Kidney epithelial cell (primary cell): ENCODE measurements around the gene RAB11FIP4. TPM values are rescaled to one million over a fixed set of nuclear protein-coding genes. Genes with fewer than 3 reads are reported as not detected.

ENCODE experiments used
- DNase-seq: peaks from one replicate; pipeline ENCODE4 v3.0.0-alpha.2; 2010; ENCODE audit warnings: low read depth
- H3K27me3 ChIP-seq: 2 replicates; pipeline ENCODE4 v1.6.0; 2011; ENCODE audit warnings: low read length; ENCODE audit not compliant: control insufficient read depth, insufficient read depth
- H3K36me3 ChIP-seq: 2 replicates; pipeline ENCODE4 v1.5.1; 2011; ENCODE audit warnings: low read length; ENCODE audit not compliant: control insufficient read depth, insufficient read depth
- H3K4me3 ChIP-seq: 2 replicates; pipeline ENCODE4 v1.5.1; 2011; ENCODE audit warnings: low read depth, mild to moderate bottlenecking, control low read depth, low read length
- total RNA-seq: library from RNA; depleted of rRNA; stranded (reverse); fragments of >200 nt; gene quantifications from 2 replicates; pipeline ENCODE4 v1.2.3, GENCODE V29; 2015
- TF ChIP-seq, protein P1 (sequence below): IDR thresholded peaks from 2 replicates; pipeline ENCODE4 v1.5.1; 2011; ENCODE audit warnings: mild to moderate bottlenecking, moderate library complexity, low read length, control low read depth, inconsistent platforms; ENCODE audit not compliant: insufficient read depth, poor library complexity, severe bottlenecking

RAB11FIP4 gene
- total RNA-seq, 1 donor from 2014 or later, result 26.5 TPM

DNA sequence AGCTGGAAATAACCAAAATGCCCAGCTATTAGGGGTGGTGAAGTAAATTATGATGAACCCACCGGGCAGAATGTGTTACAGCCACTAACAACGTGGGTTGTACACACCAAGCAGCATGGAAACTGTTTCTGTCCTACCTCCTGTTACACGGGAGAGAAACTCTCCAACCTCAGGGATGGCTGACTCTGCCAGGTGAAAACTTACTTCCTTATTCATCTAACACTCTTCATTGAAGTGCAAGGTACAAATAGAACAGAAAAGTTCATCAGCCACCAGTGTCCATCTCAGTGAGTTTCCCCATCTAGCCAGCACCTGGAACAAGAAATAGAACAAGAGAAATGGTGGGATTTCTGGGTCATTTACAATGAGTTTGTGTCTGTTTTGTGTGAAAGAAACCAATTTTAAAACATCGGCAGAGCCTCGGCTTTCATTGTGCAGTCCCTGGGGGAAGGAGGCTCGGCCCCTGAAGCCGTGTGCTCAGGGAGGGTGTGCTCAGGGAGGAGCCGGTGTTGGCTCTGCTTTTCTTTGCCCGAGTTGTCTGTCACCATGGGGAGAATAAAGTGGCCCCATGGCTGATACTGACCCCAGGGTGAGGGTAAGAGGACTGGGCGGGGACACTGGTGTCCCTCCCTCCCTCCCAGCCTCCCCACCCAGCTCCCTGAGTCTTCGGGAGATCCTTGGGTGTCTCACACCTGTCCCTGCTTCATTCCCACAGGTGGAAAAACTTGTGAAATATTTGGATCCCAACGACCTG lies 39.8 kb downstream of the RAB11FIP4 start:
- Histone ChIP-seq H3K36me3 (no peaks in the 10 kb centered on the region), H3K4me3 (no peak overlapping the region), H3K27me3 (peaks cover 19% of the 10 kb centered on the region)
- no peak for DNase-seq
- TF ChIP-seq, protein P1, sequence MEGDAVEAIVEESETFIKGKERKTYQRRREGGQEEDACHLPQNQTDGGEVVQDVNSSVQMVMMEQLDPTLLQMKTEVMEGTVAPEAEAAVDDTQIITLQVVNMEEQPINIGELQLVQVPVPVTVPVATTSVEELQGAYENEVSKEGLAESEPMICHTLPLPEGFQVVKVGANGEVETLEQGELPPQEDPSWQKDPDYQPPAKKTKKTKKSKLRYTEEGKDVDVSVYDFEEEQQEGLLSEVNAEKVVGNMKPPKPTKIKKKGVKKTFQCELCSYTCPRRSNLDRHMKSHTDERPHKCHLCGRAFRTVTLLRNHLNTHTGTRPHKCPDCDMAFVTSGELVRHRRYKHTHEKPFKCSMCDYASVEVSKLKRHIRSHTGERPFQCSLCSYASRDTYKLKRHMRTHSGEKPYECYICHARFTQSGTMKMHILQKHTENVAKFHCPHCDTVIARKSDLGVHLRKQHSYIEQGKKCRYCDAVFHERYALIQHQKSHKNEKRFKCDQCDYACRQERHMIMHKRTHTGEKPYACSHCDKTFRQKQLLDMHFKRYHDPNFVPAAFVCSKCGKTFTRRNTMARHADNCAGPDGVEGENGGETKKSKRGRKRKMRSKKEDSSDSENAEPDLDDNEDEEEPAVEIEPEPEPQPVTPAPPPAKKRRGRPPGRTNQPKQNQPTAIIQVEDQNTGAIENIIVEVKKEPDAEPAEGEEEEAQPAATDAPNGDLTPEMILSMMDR, result no peak

GRCh38 chr17:31431852-31432658 lies 40.6 kb downstream of the RAB11FIP4 start:
- no peak overlapping the region for H3K4me3 ChIP-seq
- TF ChIP-seq, protein P1, result no peak

GRCh38 chr17:31433091-31433790 lies 41.8 kb downstream of the RAB11FIP4 start:
- no peak for DNase-seq
- Histone ChIP-seq H3K27me3 (peaks cover 23% of the 10 kb centered on the region), H3K4me3 (no peak overlapping the region), H3K36me3 (no peaks in the 10 kb centered on the region)
- TF ChIP-seq, protein P1, result no peak

More at GRCh38 chr17:31431852-31432658, 40.6 kb downstream of the RAB11FIP4 start:
- peaks cover 19% of the 10 kb centered on the region for H3K27me3 ChIP-seq
- no peaks in the 10 kb centered on the region for H3K36me3 ChIP-seq
- DNase-seq, result no peak

GRCh38 chr17:31433811-31434726 lies 42.6 kb downstream of the RAB11FIP4 start:
- no peak for DNase-seq
- Histone ChIP-seq H3K27me3 (peaks cover 23% of the 10 kb centered on the region), H3K4me3 (no peak overlapping the region), H3K36me3 (no peaks in the 10 kb centered on the region)
- TF ChIP-seq, protein P1, result no peak

- DNase-seq, result no peak
- no peak overlapping the region for H3K4me3 ChIP-seq
- no peaks in the 10 kb centered on the region for H3K36me3 ChIP-seq
- TF ChIP-seq, protein P1, result no peak
- peaks cover 23% of the 10 kb centered on the region for H3K27me3 ChIP-seq
Measured at GRCh38 chr17:31434727-31435050, 43.2 kb downstream of the RAB11FIP4 start.
